Activated CD4-positive, alpha-beta T cell treated with anti-CD3 and anti-CD28 coated beads for 48 hours (primary cell): ENCODE results near the gene GPR155.

ENCODE experiments used
- DNase-seq: peaks from one replicate; pipeline ENCODE4 v3.0.0-alpha.2; 2020

The GPR155 gene

GRCh38 chr2:174486563-174487107, at the start of gene GPR155:
TSS of gene GPR155 (minus strand) at chr2:174487029. CDS start at chr2:174481956, 5,073 bp downstream.
- DNase-seq: peak; percentile 64

GRCh38 chr2:174535757-174536703, 49.2 kb upstream of the GPR155 start:
- DNase-seq: no peak

GRCh38 chr2:174535083-174535482, 48.3 kb upstream of the GPR155 start:
- no peak for DNase-seq

- no peak for DNase-seq
These were observed 43.1 kb upstream of the GPR155 start for GRCh38 chr2:174529916-174530315.

GRCh38 chr2:174527959-174528358, 41.1 kb upstream of the GPR155 start:
- no peak for DNase-seq

GRCh38 chr2:174527101-174527721, 40.4 kb upstream of the GPR155 start:
- DNase-seq: no peak

GRCh38 chr2:174524527-174524926, 37.7 kb upstream of the GPR155 start:
- DNase-seq: no peak

GRCh38 chr2:174522553-174522952, 35.7 kb upstream of the GPR155 start:
- DNase-seq: no peak

- no peak for DNase-seq
These were observed 31.6 kb upstream of the GPR155 start for GRCh38 chr2:174518395-174518794.

- DNase-seq: no peak
These were observed 29.9 kb upstream of the GPR155 start for GRCh38 chr2:174516501-174517378.

- DNase-seq: no peak
These were observed 25.5 kb upstream of the GPR155 start for GRCh38 chr2:174512345-174512744.

- DNase-seq: no peak
These were observed 24.9 kb upstream of the GPR155 start for GRCh38 chr2:174511580-174512260.

GRCh38 chr2:174510583-174511189, 23.9 kb upstream of the GPR155 start:
- DNase-seq: no peak

GRCh38 chr2:174503161-174503809, 16.5 kb upstream of the GPR155 start:
- DNase-seq: no peak

- DNase-seq: no peak
These were observed 12.5 kb upstream of the GPR155 start for GRCh38 chr2:174499371-174499770.

- DNase-seq: no peak
These were observed 8.7 kb upstream of the GPR155 start for GRCh38 chr2:174495365-174496012.

- peak; percentile 16 for DNase-seq
These were observed 6.9 kb upstream of the GPR155 start for GRCh38 chr2:174493549-174494331.

GRCh38 chr2:174492963-174493431, 6.2 kb upstream of the GPR155 start:
- DNase-seq: peak; percentile 67

GRCh38 chr2:174491947-174492346, 5.1 kb upstream of the GPR155 start:
- no peak for DNase-seq

GRCh38 chr2:174490051-174490450, 3.2 kb upstream of the GPR155 start:
- DNase-seq: no peak
